Dermis blood vessel endothelial cell (primary cell): ENCODE data around the gene DCLRE1A. TPM values are rescaled to one million over a fixed set of nuclear protein-coding genes. Genes with fewer than 3 reads are reported as not detected.
A peak's percentile ranks its signal among the peaks of the same experiment; 100 is the strongest.
"Not testable (repeated sequence)": the region's sequence is repeated elsewhere in the genome, so short reads cannot be mapped to it uniquely, and the experiment has no call there.

ENCODE experiments used
- DNase-seq: peaks from one replicate; pipeline ENCODE4 v3.0.0; 2010
- total RNA-seq: library from RNA; depleted of rRNA; stranded (reverse); fragments of >200 nt; gene quantifications from 2 replicates; pipeline ENCODE4 v1.2.3, GENCODE V29; 2014

The DCLRE1A gene
- total RNA-seq, 1 donor from 2014 or later, result 8.0 TPM

DNA sequence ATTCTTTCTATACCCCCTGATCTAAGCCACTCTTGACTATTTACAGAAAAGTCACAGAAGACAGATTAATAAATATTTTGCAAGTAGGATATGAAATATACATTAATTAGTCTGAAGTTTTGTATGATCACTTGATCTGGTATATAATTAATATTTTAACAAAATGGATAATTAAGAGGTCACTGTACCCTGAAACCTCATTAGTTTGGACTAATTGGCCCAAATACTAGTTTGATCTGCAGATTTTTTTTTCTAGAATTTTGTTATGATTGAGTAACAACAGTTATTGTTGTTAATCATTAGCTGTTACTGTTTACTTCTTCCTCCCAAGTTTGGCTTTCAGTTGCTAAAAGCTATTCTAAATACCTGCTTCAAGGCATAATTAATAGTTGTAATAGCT is 3.3 kb upstream of the DCLRE1A start:
- no peak for DNase-seq

GRCh38 chr10:113856563-113856962 is 2.7 kb upstream of the DCLRE1A start:
- DNase-seq, result no peak

GRCh38 chr10:113854761-113855588 is 1.1 kb upstream of the DCLRE1A start:
- peak; percentile 67 for DNase-seq

- DNase-seq, result no peak
Observed at GRCh38 chr10:113853578-113854012, 287 bp downstream of the DCLRE1A start.

DNA sequence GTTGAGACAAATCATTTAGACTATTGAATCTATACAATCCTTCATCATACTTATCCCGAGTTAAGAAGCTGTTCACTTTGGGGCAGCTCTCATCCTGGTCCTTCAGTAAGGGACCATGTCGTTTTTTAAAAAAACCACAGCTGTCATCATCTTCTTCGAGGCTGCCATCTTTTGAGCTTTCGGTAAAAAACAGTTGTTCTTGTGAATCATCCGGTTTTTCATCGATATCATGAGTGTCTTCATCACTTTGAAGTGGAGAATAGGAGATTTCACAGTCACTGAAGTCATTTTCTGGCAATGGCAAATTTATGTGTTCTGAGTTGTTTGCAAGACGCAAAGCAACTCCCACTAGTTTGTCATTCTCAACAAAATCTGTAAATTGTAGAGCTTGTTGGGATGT is 3.9 kb downstream of the DCLRE1A start:
- DNase-seq, result no peak

- DNase-seq, result no peak
Observed at GRCh38 chr10:113849140-113849803, 4.6 kb downstream of the DCLRE1A start.

GRCh38 chr10:113846036-113846435 is 7.8 kb downstream of the DCLRE1A start:
- DNase-seq, result no peak

- DNase-seq, result peak; percentile 60
Observed at GRCh38 chr10:113843972-113844485, 9.9 kb downstream of the DCLRE1A start.

DNA sequence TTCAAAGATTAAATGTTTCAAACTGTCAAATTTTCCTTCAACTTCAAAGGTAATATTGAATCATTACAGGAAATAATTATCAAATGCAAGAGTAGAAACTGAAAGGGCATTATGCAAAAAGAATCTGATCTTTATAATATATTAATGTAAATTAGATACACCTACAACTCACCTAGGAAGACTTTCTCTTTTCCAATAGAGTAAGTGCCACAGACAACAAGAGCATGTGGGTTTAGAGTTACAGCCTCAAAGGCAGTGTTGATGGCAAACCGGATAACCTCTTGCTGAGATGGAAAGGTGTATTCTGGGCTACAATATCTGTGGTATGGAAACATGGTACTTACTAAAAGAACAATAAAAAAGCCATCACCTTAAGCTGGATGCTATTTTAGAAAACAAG is 11.7 kb downstream of the DCLRE1A start:
- DNase-seq, result no peak

GRCh38 chr10:113828567-113828966 is 25.3 kb downstream of the DCLRE1A start:
- not testable (repeated sequence) for DNase-seq

- no peak for DNase-seq
Observed at GRCh38 chr10:113825791-113826190, 28.1 kb downstream of the DCLRE1A start.

GRCh38 chr10:113823389-113823788 is 30.5 kb downstream of the DCLRE1A start:
- peak; percentile 13 for DNase-seq

- no peak for DNase-seq
Observed at GRCh38 chr10:113822174-113822573, 31.7 kb downstream of the DCLRE1A start.

- not testable (repeated sequence) for DNase-seq
Observed at GRCh38 chr10:113821306-113821705, 32.6 kb downstream of the DCLRE1A start.

- DNase-seq, result peak; percentile 8
Observed at GRCh38 chr10:113820507-113820906, 33.4 kb downstream of the DCLRE1A start.

DNA sequence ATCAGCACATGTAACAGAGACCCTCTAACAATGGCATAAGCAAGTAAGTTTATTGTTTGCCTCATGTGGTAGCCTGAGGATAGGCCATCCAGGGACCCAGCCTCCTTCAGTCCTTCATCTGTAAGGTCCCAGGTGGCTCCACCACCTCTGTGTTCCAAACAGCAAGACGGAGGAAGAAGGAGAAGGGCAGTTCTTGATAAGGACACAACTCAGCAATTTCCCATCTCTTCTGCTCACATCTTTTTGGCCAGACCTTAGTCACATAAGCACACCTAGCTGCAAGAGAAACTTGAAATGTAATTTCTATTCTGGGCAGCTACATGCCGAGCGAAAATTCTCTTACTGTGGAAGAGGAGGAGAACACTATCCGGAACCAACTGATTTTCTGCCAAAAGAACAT is 33.9 kb downstream of the DCLRE1A start:
- no peak for DNase-seq

DNA sequence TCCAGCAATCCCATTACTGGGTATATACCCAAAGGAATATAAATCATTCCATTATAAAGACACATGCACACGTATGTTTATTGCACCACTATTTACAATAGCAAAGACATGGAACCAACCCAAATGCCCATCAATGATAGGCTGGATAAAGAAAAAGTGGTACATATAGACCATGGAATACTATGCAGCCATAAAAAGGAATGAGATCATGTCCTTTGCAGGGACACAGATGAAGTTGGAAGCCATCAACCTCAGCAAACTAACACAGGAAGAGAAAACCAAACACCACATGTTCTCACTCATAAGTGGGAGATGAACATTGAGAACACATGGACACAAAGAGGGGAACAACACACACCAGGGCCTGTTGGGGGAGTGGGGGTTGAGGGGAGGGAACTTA is 39.2 kb downstream of the DCLRE1A start:
- not testable (repeated sequence) for DNase-seq

DNA sequence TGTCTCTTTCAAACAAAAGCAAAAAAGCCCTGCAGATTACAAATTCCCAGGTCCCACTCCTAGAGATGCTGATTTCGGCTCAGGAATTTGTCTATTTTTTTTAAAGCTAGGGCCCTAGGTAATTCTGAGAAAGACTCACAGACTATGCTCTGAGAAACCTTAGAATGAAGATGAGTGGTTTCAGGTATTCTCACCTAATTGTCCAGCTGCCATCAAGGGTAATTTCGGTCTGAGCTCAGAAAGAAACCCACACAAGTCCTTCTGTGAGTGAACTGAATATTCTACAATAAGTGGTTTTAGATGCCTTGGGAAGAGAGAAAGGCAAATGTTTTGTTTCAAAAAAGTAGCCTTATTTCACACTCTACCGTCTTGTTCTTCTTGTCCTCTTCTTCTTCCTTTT is 45.7 kb downstream of the DCLRE1A start:
- DNase-seq, result no peak

DNA sequence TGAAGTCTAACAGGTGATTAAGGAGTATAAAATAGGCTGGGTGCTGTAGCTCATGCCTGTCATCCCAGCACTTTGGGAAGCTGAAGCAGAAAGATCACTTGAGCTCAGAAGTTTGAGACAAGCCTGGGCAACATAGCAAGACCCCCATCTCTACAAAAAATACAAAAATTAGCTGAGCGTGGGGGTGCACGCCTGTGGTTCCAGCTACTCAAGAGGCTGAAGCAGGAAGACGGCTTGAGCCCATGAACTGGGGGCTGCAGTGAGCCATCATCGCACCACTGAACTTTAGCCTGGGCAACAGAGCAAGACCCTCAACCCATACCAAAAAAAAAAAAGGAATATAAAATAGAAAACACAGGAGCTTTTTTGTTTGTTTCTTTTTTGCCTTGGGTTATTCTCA is 47.4 kb downstream of the DCLRE1A start:
- DNase-seq, result no peak

DNA sequence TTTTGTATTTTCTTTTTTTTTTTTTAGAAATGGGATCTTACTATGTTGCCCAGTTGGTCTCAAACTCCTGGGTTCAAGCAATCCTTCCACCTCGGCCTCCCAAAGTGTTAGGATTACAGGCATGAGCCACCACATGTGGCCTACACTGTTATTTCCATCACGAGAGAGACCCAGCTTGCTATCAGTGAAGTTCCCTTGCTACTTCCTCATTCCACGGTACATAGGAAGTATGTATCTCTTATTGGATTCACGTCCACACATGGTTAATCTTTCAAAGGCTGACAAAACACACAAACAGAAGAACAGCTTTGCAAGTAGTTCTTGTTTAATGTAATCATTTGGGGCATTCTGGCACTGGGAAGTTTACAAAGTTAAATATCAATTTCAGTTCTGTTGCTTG is 50.9 kb downstream of the DCLRE1A start:
- DNase-seq, result no peak

- no peak for DNase-seq
Observed at GRCh38 chr10:113801569-113801968, 52.3 kb downstream of the DCLRE1A start.

DNA sequence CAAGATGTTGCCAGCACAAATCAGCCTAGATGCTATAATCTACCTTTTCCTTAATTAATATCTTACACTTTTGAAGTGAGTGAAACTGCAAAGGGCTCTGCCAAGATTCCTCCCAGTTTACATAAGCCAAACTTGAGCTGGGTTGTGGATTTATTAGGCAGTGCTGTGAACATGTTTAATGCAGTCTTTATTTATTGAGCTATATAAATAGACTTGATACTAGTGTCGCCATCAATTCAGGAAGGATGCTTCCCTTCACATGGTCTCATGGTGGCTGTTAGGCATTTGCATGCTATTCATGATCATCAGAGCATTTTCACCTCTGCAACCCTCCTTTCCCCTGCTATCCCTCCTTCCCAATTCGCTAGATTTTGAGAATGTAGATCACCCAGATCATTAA is 62.2 kb downstream of the DCLRE1A start:
- no peak for DNase-seq

GRCh38 chr10:113788604-113789083 is 65.2 kb downstream of the DCLRE1A start:
- DNase-seq, result peak; percentile 57
